Uterus (tissue), 4 donors: Measurements from ENCODE around the gene GLIS2. TPM values are rescaled to one million over a fixed set of nuclear protein-coding genes. Genes with fewer than 3 reads are reported as not detected.

Experiments
- DNase-seq, 2 donors: peaks; one replicate each; pipeline ENCODE4 v3.0.0-alpha.2; 2019 to 2020
- H3K27ac ChIP-seq, 2 donors: fragments of 200-600 bp; sonication (generic); 1 replicate in 1 of 2; 2 replicates in 1 of 2; pipeline ENCODE4 v1.5.1; 2016 to 2018
- H3K27me3 ChIP-seq, 2 donors: fragments of 200-600 bp; sonication (generic); one replicate each; pipeline ENCODE4 v1.5.1; 2018 to 2019; ENCODE audit warnings: control low read depth in 1 of 2
- H3K36me3 ChIP-seq, 2 donors: fragments of 200-600 bp; sonication (generic); one replicate each; pipeline ENCODE4 v1.5.1; 2019; ENCODE audit warnings: control low read depth in 1 of 2
- H3K4me1 ChIP-seq, 2 donors: fragments of 200-600 bp; sonication (generic); one replicate each; pipeline ENCODE4 v1.5.1; 2018 to 2019; ENCODE audit warnings: control low read depth in 1 of 2
- H3K4me3 ChIP-seq, 2 donors: fragments of 200-600 bp; sonication (generic); 1 replicate in 1 of 2; 2 replicates in 1 of 2; pipeline ENCODE4 v1.5.1; 2018 to 2019; ENCODE audit warnings: mild to moderate bottlenecking in 1 of 2
- H3K9me3 ChIP-seq, 2 donors: fragments of 200-600 bp; sonication (generic); one replicate each; pipeline ENCODE4 v1.5.1; 2019; ENCODE audit warnings: control low read depth in 1 of 2
- CTCF ChIP-seq, 4 experiments: fragments of 200-600 bp in 2 of 4; fragments of 450-650 bp in 2 of 4; sonication (generic) in 2 of 4; IDR thresholded peaks; one replicate each; pipeline ENCODE4 v1.5.1; 2016 to 2019; ENCODE audit warnings: antibody characterized with exemption in 4 of 4, mild to moderate bottlenecking in 2 of 4, moderate library complexity in 1 of 4
- POLR2A ChIP-seq, 2 donors: fragments of 450-650 bp; IDR thresholded peaks; one replicate each; pipeline ENCODE4 v1.6.1; 2016; ENCODE audit warnings: antibody characterized with exemption in 2 of 2, mild to moderate bottlenecking in 1 of 2, moderate library complexity in 1 of 2
- intact Hi-C: fragments of 100-400 bp; cut with DNase I; formaldehyde crosslinking; loops from one replicate; pipeline ENCODE4 v1.15.1; 2023; ENCODE audit warnings: low total_unique reads
- total RNA-seq, 4 donors: library from RNA; depleted of rRNA in 3 of 4; stranded (reverse); fragments of >200 nt in 3 of 4; gene quantifications; one replicate each; pipeline versions ENCODE4 v1.1.0 to v1.2.4, GENCODE V29; 2014 to 2023
- donor health status: DM: yes; HTN: yes; CAD: no.

GLIS2 gene
- total RNA-seq, 4 donors from 2014 or later: 2.9 to 55.8 (median 5.1) TPM

- Histone ChIP-seq H3K4me3 (no peak overlapping the region), H3K4me1 (no peaks in the 10 kb centered on the region), H3K27ac (no peak overlapping the region), H3K36me3 (no peaks in the 10 kb centered on the region), H3K9me3 (no peaks in the 10 kb centered on the region), H3K27me3 (no peaks in the 10 kb centered on the region)
- TF ChIP-seq POLR2A (IDR thresholded peaks at IDR 0.05): no peak
- no peak for TF ChIP-seq CTCF (IDR thresholded peaks at IDR 0.05)
- intact Hi-C loops: no loop called here
- no peak for DNase-seq
Measured at GRCh38 chr16:4349332-4349731, 33.5 kb downstream of the GLIS2 start.

GRCh38 chr16:4350365-4350786 lies 34.5 kb downstream of the GLIS2 start:
- peak overlapping the region; percentile 56 to 93 for H3K4me3 ChIP-seq

GRCh38 chr16:4350787-4351659 lies 35.2 kb downstream of the GLIS2 start, which contains the start of gene PAM16:
PAM16 (minus strand) TSS chr16:4351321; CDS start chr16:4351234, 87 bp downstream.
- no peaks in the 10 kb centered on the region for H3K27me3 ChIP-seq
- H3K9me3 ChIP-seq: no peaks in the 10 kb centered on the region
- TF ChIP-seq POLR2A (IDR thresholded peaks at IDR 0.05) (peak in 1 of 2 donors; percentile 50), CTCF (IDR thresholded peaks at IDR 0.05) (peak in 3 of 4 experiments; percentile 14 to 22 (median 20))
- H3K4me3 ChIP-seq: peak within 1 kb of the TSS; percentile 56 to 93
- DNase-seq: peak; percentile 97 to 98
- no peaks in the 10 kb centered on the region for H3K36me3 ChIP-seq
- H3K4me1 ChIP-seq: no peaks in the 10 kb centered on the region
- H3K27ac ChIP-seq: peak within 1 kb of the TSS; percentile 79 to 88
- intact Hi-C loops: no loop called here

More at GRCh38 chr16:4350365-4350786, 34.5 kb downstream of the GLIS2 start:
- no peak for TF ChIP-seq CTCF (IDR thresholded peaks at IDR 0.05)
- no peak for TF ChIP-seq POLR2A (IDR thresholded peaks at IDR 0.05)
- no peak for DNase-seq
- no peaks in the 10 kb centered on the region for H3K27me3 ChIP-seq
- peak overlapping the region; percentile 79 to 88 for H3K27ac ChIP-seq
- H3K36me3 ChIP-seq: no peaks in the 10 kb centered on the region
- no peaks in the 10 kb centered on the region for H3K9me3 ChIP-seq
- no peaks in the 10 kb centered on the region for H3K4me1 ChIP-seq
- intact Hi-C loops: no loop called here

- no peak for DNase-seq
- Histone ChIP-seq H3K4me3 (peak overlapping the region in 1 of 2 donors; percentile 93), H3K4me1 (no peaks in the 10 kb centered on the region), H3K9me3 (no peaks in the 10 kb centered on the region), H3K27ac (peak overlapping the region in 1 of 2 donors; percentile 88), H3K27me3 (no peaks in the 10 kb centered on the region), H3K36me3 (no peaks in the 10 kb centered on the region)
- TF ChIP-seq POLR2A (IDR thresholded peaks at IDR 0.05) (no peak), CTCF (IDR thresholded peaks at IDR 0.05) (no peak)
- intact Hi-C loops: no loop called here
Measured at GRCh38 chr16:4351880-4352279, 36.0 kb downstream of the GLIS2 start.

- Histone ChIP-seq H3K4me1 (no peaks in the 10 kb centered on the region), H3K27me3 (no peaks in the 10 kb centered on the region), H3K36me3 (no peaks in the 10 kb centered on the region), H3K27ac (no peak overlapping the region), H3K9me3 (no peaks in the 10 kb centered on the region), H3K4me3 (no peak overlapping the region)
- DNase-seq: no peak
- no peak for TF ChIP-seq CTCF (IDR thresholded peaks at IDR 0.05)
- no peak for TF ChIP-seq POLR2A (IDR thresholded peaks at IDR 0.05)
- intact Hi-C loops: no loop called here
Measured at GRCh38 chr16:4352843-4353242, 37.0 kb downstream of the GLIS2 start.
